HepG2 (cell line): ENCODE measurements around the gene SCARF1. TPM values are rescaled to one million over a fixed set of nuclear protein-coding genes. Genes with fewer than 3 reads are reported as not detected.

Experiments
- ATAC-seq: fragments of 200-7000 bp; cut with Tn5 transposase; 3 replicates; pipeline ENCODE4 v1.9.1; 2020; ENCODE audit warnings: mild to moderate bottlenecking, moderate library complexity
- BruUV-seq: library from RNA; stranded (reverse); fragments of 400-500 nt; replicated peaks from 2 replicates; lab custom pipeline; 2021; lab: Mats Ljungman, UMichigan
- CTCF ChIA-PET: fragments of 300-600 bp; formaldehyde crosslinking; extraction: SDS; loops from one replicate; lab custom pipeline; 2021; ENCODE audit warnings: low total read pairs, inconsistent platforms, low intra/inter-chr PET ratio; lab: Yijun Ruan, JAX
- POLR2A ChIA-PET: fragments of 350-600 bp; sonication (Branson Sonifier 250); formaldehyde crosslinking; loops from one replicate; lab custom pipeline; 2020; ENCODE audit warnings: antibody characterized with exemption, inconsistent platforms; lab: Yijun Ruan, JAX
- DNase-seq: peaks from one replicate; pipeline ENCODE4 v3.0.0-alpha.2; 2015; ENCODE audit warnings: low spot score
- FAIRE-seq: peaks from 3 replicates; lab custom pipeline; 2011; peaks lifted over from hg19 to GRCh38; lab: Jason Lieb, UNC
- H2AFZ ChIP-seq: one replicate; pipeline ENCODE4 v1.6.1; 2011; ENCODE audit warnings: low read length, inconsistent platforms
- H3K27ac ChIP-seq: fragments of 300-600 bp; 3 replicates; pipeline ENCODE4 v1.8.0; 2011; ENCODE audit warnings: mixed run types, mild to moderate bottlenecking, mixed read lengths, low read length, inconsistent platforms; ENCODE audit not compliant: insufficient read depth; ENCODE audit errors: extremely low read length
- H3K27me3 ChIP-seq, 2 experiments: fragments of 200-600 bp in 1 of 2; 2 replicates in 1 of 2; 3 replicates in 1 of 2; pipeline versions ENCODE4 v1.6.0 to v1.8.0; 2011; ENCODE audit warnings: low read length in 2 of 2, mild to moderate bottlenecking in 2 of 2, moderate library complexity in 2 of 2, inconsistent platforms in 1 of 2; ENCODE audit not compliant: insufficient read depth in 2 of 2, control insufficient read depth in 1 of 2
- H3K36me3 ChIP-seq, 2 experiments: fragments of 200-600 bp in 1 of 2; replicated peaks in 1 of 2; 2 replicates in 1 of 2; 3 replicates in 1 of 2; pipeline versions ENCODE4 v1.5.1 to v1.8.0; 2011; ENCODE audit warnings: low read length in 2 of 2, inconsistent platforms in 1 of 2; ENCODE audit not compliant: insufficient read depth in 2 of 2, control insufficient read depth in 1 of 2
- H3K4me1 ChIP-seq: 2 replicates; pipeline ENCODE4 v1.5.1; 2012; ENCODE audit warnings: low read length, inconsistent platforms; ENCODE audit not compliant: insufficient read depth
- H3K4me2 ChIP-seq: 2 replicates; pipeline ENCODE4 v1.6.0; 2011; ENCODE audit warnings: low read depth, low read length, inconsistent platforms
- H3K4me3 ChIP-seq, 3 experiments: fragments of 200-600 bp in 1 of 3; sonication (generic), shearing (Covaris generic) in 1 of 3; replicated peaks in 1 of 3; 2 replicates each; pipeline ENCODE4 v1.5.1; 2011 to 2016; ENCODE audit warnings: low read length in 3 of 3, inconsistent platforms in 2 of 3, low read depth in 2 of 3, mild to moderate bottlenecking in 2 of 3, control low read depth in 1 of 3, mixed read lengths in 1 of 3; ENCODE audit not compliant: insufficient read depth in 1 of 3
- H3K79me2 ChIP-seq: one replicate; pipeline ENCODE4 v1.6.1; 2011; ENCODE audit warnings: low read length, inconsistent platforms; ENCODE audit not compliant: insufficient read depth
- H3K9ac ChIP-seq: 2 replicates; pipeline ENCODE4 v1.6.0; 2011; ENCODE audit warnings: mild to moderate bottlenecking, low read depth, low read length, inconsistent platforms; ENCODE audit not compliant: insufficient read depth
- H3K9me3 ChIP-seq: 2 replicates; pipeline ENCODE4 v1.5.1; 2012; ENCODE audit warnings: mild to moderate bottlenecking, low read length
- H4K20me1 ChIP-seq: 2 replicates; pipeline ENCODE4 v1.6.0; 2011; ENCODE audit warnings: inconsistent platforms, mild to moderate bottlenecking, low read length, moderate library complexity; ENCODE audit not compliant: insufficient read depth
- BRD4 ChIP-seq: sonication (generic); formaldehyde crosslinking; IDR thresholded peaks from 2 replicates; pipeline ENCODE4 v1.4.0; 2020; ENCODE audit warnings: missing genetic modification reagents
- CCDC6 ChIP-seq: sonication (generic); formaldehyde crosslinking; IDR thresholded peaks from 2 replicates; pipeline ENCODE4 v1.8.1; 2022; ENCODE audit warnings: mild to moderate bottlenecking, missing genetic modification reagents, moderate library complexity
- MTA3 ChIP-seq: sonication (generic); formaldehyde crosslinking; IDR thresholded peaks from 2 replicates; pipeline ENCODE4 v1.4.0; 2020; ENCODE audit warnings: missing genetic modification reagents
- NFATC3 ChIP-seq: sonication (generic); formaldehyde crosslinking; IDR thresholded peaks from 2 replicates; pipeline ENCODE4 v1.5.1; 2020; ENCODE audit warnings: mild to moderate bottlenecking, missing genetic modification reagents
- NR2F2 ChIP-seq: IDR thresholded peaks from 2 replicates; pipeline ENCODE4 v1.6.1; 2012; ENCODE audit warnings: low read depth, inconsistent platforms, borderline replicate concordance
- SOX6 ChIP-seq, 2 experiments: fragments of 450-650 bp in 1 of 2; sonication (generic) in 1 of 2; formaldehyde crosslinking in 1 of 2; IDR thresholded peaks; 2 replicates each; pipeline versions ENCODE4 v1.4.0 to v1.6.1; 2017 to 2020; ENCODE audit warnings: antibody characterized with exemption in 1 of 2, mild to moderate bottlenecking in 1 of 2, missing genetic modification reagents in 1 of 2
- TAF1 ChIP-seq: sonication (generic); formaldehyde crosslinking; IDR thresholded peaks from 2 replicates; pipeline ENCODE4 v1.4.0; 2020; ENCODE audit warnings: missing genetic modification reagents
- YEATS4 ChIP-seq: sonication (generic); formaldehyde crosslinking; IDR thresholded peaks from 2 replicates; pipeline ENCODE4 v1.4.0; 2020; ENCODE audit warnings: missing genetic modification reagents, borderline replicate concordance
- ZBTB38 ChIP-seq: sonication (generic); formaldehyde crosslinking; IDR thresholded peaks from 2 replicates; pipeline ENCODE4 v1.5.1; 2020; ENCODE audit warnings: mild to moderate bottlenecking, missing genetic modification reagents
- ZNF225 ChIP-seq: sonication (generic); formaldehyde crosslinking; IDR thresholded peaks from 2 replicates; pipeline ENCODE4 v1.4.0; 2020; ENCODE audit warnings: mild to moderate bottlenecking, missing genetic modification reagents
- ZNF292 ChIP-seq: sonication (generic); formaldehyde crosslinking; IDR thresholded peaks from 2 replicates; pipeline ENCODE4 v1.8.1; 2022; ENCODE audit warnings: mild to moderate bottlenecking, low read depth, missing genetic modification reagents, borderline replicate concordance
- ZNF317 ChIP-seq: sonication (generic); formaldehyde crosslinking; IDR thresholded peaks from 2 replicates; pipeline ENCODE4 v1.5.0; 2020; ENCODE audit warnings: mild to moderate bottlenecking, missing genetic modification reagents
- ZNF816 ChIP-seq: sonication (generic); formaldehyde crosslinking; IDR thresholded peaks from 2 replicates; pipeline ENCODE4 v1.8.0; 2022; ENCODE audit warnings: missing genetic modification reagents, mild to moderate bottlenecking, borderline replicate concordance
- ZSCAN21 ChIP-seq: sonication (generic); formaldehyde crosslinking; IDR thresholded peaks from 2 replicates; pipeline ENCODE4 v1.8.0; 2022; ENCODE audit warnings: mild to moderate bottlenecking, missing genetic modification reagents, moderate library complexity, borderline replicate concordance
- ZSCAN30 ChIP-seq: sonication (generic); formaldehyde crosslinking; IDR thresholded peaks from 2 replicates; pipeline ENCODE4 v1.5.0; 2020; ENCODE audit warnings: mild to moderate bottlenecking, missing genetic modification reagents
- WGBS: methylation state at CpG from one replicate; pipeline ENCODE4 v1.1.6; 2017; ENCODE audit warnings: low lambda C conversion rate; 5-methylcytosine and 5-hydroxymethylcytosine counted together
- in situ Hi-C: cut with HindIII; loops from 2 replicates; pipeline ENCODE4 v1.10.0; 2017; ENCODE audit warnings: low pct_unique_long_range_greater_than_20kb; ENCODE audit not compliant: extremely low pct_ligation_motif_present
- intact Hi-C: fragments of 100-400 bp; cut with micrococcal nuclease; formaldehyde crosslinking; loops from one replicate; pipeline ENCODE4 v1.10.0; 2022; ENCODE audit not compliant: unreplicated experiment
- polyA plus RNA-seq, 8 experiments: library from polyadenylated mRNA; depleted of rRNA in 3 of 8; stranded (reverse) in 7 of 8; unstranded in 1 of 8; fragments of >200 nt; fragmentation: Illumina TruSeq in 4 of 8; extraction: Trizol in 4 of 8; gene quantifications; 2 replicates each; pipeline versions ENCODE4 v1.2.1 to v1.2.3, GENCODE V29; 2011 to 2016; ENCODE audit warnings: low read depth in 4 of 8, missing spikeins in 1 of 8, mixed read lengths in 1 of 8; ENCODE audit not compliant: insufficient read depth in 1 of 8
- total RNA-seq, 5 experiments: library from RNA; depleted of rRNA; stranded (reverse); fragments of >200 nt; fragmentation: Illumina TruSeq; extraction: Trizol; gene quantifications; 2 replicates each; pipeline ENCODE4 v1.2.3, GENCODE V29; 2016; ENCODE audit warnings: low read depth in 1 of 5
- TF ChIP-seq, protein P1 (sequence below): sonication (generic); formaldehyde crosslinking; IDR thresholded peaks from 2 replicates; pipeline ENCODE4 v1.8.1; 2023; ENCODE audit warnings: mild to moderate bottlenecking, missing genetic modification reagents
- TF ChIP-seq, protein P2 (sequence below): sonication (generic); formaldehyde crosslinking; IDR thresholded peaks from 2 replicates; pipeline ENCODE4 v1.5.0; 2020; ENCODE audit warnings: mild to moderate bottlenecking, missing genetic modification reagents, moderate library complexity
- TF ChIP-seq, protein P3 (sequence below): sonication (generic); formaldehyde crosslinking; IDR thresholded peaks from 2 replicates; pipeline ENCODE4 v1.5.1; 2020; ENCODE audit warnings: mild to moderate bottlenecking, missing genetic modification reagents, borderline replicate concordance

Gene SCARF1
- total and polyA plus RNA-seq, 2 of the 13 experiments (the other 11 are each of a cell fraction or from before 2014, with no cell fraction given) = 0.24 to 0.71 TPM

DNA sequence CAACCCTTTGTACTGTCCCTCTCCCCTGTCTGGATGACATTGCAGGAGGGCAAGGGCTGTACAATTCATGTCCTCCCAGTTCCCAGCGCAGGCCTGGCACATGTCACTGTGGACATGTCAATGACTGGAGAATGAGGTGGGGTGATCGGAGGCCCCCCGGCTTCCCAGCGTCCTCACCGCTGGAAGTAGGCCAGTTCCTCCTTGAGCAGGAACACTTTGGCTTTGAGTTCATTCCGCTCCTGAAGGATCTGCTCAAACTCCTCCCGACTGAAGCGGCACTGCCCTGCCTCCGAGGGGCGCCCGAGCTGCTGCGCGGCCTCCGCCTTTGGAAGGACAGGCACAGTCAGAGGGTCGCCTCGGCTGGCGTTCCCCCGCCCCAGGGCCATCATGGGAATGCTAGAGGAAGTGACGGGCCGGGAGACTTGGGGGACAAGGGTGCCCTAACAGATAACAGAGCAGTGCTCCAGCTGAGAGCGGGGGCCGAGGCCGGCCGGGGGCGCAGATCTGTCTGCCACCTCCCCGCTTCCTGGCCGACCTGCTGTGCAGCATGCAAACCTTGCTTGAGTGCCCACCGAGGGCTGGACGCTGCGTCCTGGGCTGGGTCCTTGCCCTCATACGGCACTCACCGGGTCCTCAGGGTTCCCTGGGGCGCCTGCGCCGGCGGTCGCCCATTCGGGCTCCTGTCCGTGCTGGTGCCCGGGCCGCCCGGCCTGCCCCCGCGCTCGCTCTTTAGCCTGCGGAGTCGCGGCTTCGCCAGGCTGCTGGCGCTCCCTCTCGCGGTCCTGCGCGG lies 2.8 kb upstream of the SCARF1 start:
- peaks cover 18 to 28% of the 10 kb centered on the region in 2 experiments for H3K36me3 ChIP-seq
- H3K27me3 ChIP-seq = peaks cover 0 to 5% of the 10 kb centered on the region in 2 experiments; a peak in 1 of 5 replicates
- peak overlapping the region; percentile 86 for H3K4me2 ChIP-seq
- no peaks in the 10 kb centered on the region for H3K79me2 ChIP-seq
- ATAC-seq (peak; percentile 57), DNase-seq (no peak), FAIRE-seq (no peak)
- in situ Hi-C loops (no loop called here), intact Hi-C loops (no loop called here)
- H4K20me1 ChIP-seq = peaks cover 6% of the 10 kb centered on the region; the same call in 1 of the 2 replicates
- no TSS peak for BruUV-seq
- no peak overlapping the region for H2AFZ ChIP-seq
- no peaks in the 10 kb centered on the region for H3K9me3 ChIP-seq
- 40% methylated on average over 32 of the region's 54 CpGs for WGBS
- peaks cover 71% of the 10 kb centered on the region for H3K4me1 ChIP-seq
- peak overlapping the region; percentile 40 to 76 (median 54); a peak in 5 of 6 replicates for H3K4me3 ChIP-seq
- ChIA-PET POLR2A (interaction anchor here (0.7 to 3.8 kb wide), 19 partner anchors 8 to 217 kb away, joined by 3 to 42 read pairs (median 9); partner anchors contain the start of genes PRPF8, SERPINF1 and SLC43A2), CTCF (interaction anchor here (2.2 kb wide), 1 partner anchor 74 kb away, joined by 25 read pairs; no protein-coding TSS in a partner anchor)
- peak overlapping the region; percentile 73 for H3K9ac ChIP-seq
- H3K27ac ChIP-seq = peak overlapping the region; percentile 57
- TF ChIP-seq MTA3 (CRISPR knock-in tag) = no peak
- TF ChIP-seq NR2F2 = no peak; the same call in 1 of the 2 replicates
- no peak for TF ChIP-seq ZNF225
- no peak for TF ChIP-seq ZNF816 (CRISPR knock-in tag)
- TF ChIP-seq ZNF317 (CRISPR knock-in tag) = 0 out of 2 replicates have a peak, but pooled peaks have one; percentile 37
- TF ChIP-seq NFATC3 (CRISPR knock-in tag) = no peak
- peak; percentile 29; the same call in 1 of the 2 replicates for TF ChIP-seq TAF1 (CRISPR knock-in tag)
- 0 out of 2 replicates have a peak, but pooled peaks have one; percentile 59 for TF ChIP-seq BRD4
- no peak for TF ChIP-seq ZNF292 (CRISPR knock-in tag)
- peak; percentile 58; the same call in 1 of the 2 replicates for TF ChIP-seq ZBTB38 (CRISPR knock-in tag)
- no peak for TF ChIP-seq YEATS4 (CRISPR knock-in tag)
- TF ChIP-seq, protein P1, sequence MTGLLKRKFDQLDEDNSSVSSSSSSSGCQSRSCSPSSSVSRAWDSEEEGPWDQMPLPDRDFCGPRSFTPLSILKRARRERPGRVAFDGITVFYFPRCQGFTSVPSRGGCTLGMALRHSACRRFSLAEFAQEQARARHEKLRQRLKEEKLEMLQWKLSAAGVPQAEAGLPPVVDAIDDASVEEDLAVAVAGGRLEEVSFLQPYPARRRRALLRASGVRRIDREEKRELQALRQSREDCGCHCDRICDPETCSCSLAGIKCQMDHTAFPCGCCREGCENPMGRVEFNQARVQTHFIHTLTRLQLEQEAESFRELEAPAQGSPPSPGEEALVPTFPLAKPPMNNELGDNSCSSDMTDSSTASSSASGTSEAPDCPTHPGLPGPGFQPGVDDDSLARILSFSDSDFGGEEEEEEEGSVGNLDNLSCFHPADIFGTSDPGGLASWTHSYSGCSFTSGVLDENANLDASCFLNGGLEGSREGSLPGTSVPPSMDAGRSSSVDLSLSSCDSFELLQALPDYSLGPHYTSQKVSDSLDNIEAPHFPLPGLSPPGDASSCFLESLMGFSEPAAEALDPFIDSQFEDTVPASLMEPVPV (CRISPR knock-in tag) = peak; percentile 14; the same call in 1 of the 2 replicates
- 0 out of 2 replicates have a peak, but pooled peaks have one; percentile 71 for TF ChIP-seq CCDC6 (CRISPR knock-in tag)
- TF ChIP-seq, protein P2, sequence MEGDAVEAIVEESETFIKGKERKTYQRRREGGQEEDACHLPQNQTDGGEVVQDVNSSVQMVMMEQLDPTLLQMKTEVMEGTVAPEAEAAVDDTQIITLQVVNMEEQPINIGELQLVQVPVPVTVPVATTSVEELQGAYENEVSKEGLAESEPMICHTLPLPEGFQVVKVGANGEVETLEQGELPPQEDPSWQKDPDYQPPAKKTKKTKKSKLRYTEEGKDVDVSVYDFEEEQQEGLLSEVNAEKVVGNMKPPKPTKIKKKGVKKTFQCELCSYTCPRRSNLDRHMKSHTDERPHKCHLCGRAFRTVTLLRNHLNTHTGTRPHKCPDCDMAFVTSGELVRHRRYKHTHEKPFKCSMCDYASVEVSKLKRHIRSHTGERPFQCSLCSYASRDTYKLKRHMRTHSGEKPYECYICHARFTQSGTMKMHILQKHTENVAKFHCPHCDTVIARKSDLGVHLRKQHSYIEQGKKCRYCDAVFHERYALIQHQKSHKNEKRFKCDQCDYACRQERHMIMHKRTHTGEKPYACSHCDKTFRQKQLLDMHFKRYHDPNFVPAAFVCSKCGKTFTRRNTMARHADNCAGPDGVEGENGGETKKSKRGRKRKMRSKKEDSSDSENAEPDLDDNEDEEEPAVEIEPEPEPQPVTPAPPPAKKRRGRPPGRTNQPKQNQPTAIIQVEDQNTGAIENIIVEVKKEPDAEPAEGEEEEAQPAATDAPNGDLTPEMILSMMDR (CRISPR knock-in tag) = no peak; the same call in 1 of the 2 replicates
- TF ChIP-seq, protein P3, sequence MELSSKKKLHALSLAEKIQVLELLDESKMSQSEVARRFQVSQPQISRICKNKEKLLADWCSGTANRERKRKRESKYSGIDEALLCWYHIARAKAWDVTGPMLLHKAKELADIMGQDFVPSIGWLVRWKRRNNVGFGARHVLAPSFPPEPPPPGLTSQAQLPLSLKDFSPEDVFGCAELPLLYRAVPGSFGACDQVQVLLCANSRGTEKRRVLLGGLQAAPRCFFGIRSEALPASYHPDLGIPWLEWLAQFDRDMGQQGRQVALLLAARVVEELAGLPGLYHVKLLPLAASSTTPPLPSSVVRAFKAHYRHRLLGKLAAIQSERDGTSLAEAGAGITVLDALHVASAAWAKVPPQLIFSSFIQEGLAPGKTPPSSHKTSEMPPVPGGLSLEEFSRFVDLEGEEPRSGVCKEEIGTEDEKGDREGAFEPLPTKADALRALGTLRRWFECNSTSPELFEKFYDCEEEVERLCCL (CRISPR knock-in tag) = peak; percentile 44; the same call in 1 of the 2 replicates
- TF ChIP-seq ZSCAN30 (CRISPR knock-in tag) = no peak
- no peak for TF ChIP-seq SOX6 (IDR thresholded peaks at IDR 0.05)
- TF ChIP-seq SOX6 (CRISPR knock-in tag; IDR thresholded peaks at IDR 0.05) = peak; percentile 14; the same call in 1 of the 2 replicates
- TF ChIP-seq ZSCAN21 (CRISPR knock-in tag) = no peak
